NCI-H1436 (cell line): ENCODE results near the gene MYO1D.

Source experiments
- DNase-seq: peaks from one replicate; lab custom pipeline; 2025; lab: John Stamatoyannopoulos, UW

Gene MYO1D

GRCh38 chr17:32504166-32504990 is 372.5 kb downstream of the MYO1D start:
- DNase-seq: no peak

- DNase-seq: no peak
Measured at GRCh38 chr17:32503251-32504165, 373.4 kb downstream of the MYO1D start.

GRCh38 chr17:32502710-32503109 is 374.2 kb downstream of the MYO1D start:
- no peak for DNase-seq

- no peak for DNase-seq
Measured at GRCh38 chr17:32502013-32502412, 374.9 kb downstream of the MYO1D start.

GRCh38 chr17:32498391-32498790 is 378.5 kb downstream of the MYO1D start:
- no peak for DNase-seq

GRCh38 chr17:32497431-32498205 is 379.3 kb downstream of the MYO1D start:
- no peak for DNase-seq

GRCh38 chr17:32496395-32497073 is 380.4 kb downstream of the MYO1D start:
- DNase-seq: no peak

GRCh38 chr17:32495359-32496231 is 381.3 kb downstream of the MYO1D start:
- DNase-seq: no peak

- DNase-seq: no peak
Measured at GRCh38 chr17:32494621-32495358, 382.1 kb downstream of the MYO1D start.

- DNase-seq: no peak
Measured at GRCh38 chr17:32493976-32494513, 382.9 kb downstream of the MYO1D start.

GRCh38 chr17:32493571-32493970 is 383.4 kb downstream of the MYO1D start:
- no peak for DNase-seq

- no peak for DNase-seq
Measured at GRCh38 chr17:32492648-32493289, 384.2 kb downstream of the MYO1D start.

- no peak for DNase-seq
Measured at GRCh38 chr17:32492264-32492589, 384.7 kb downstream of the MYO1D start.

- no peak for DNase-seq
Measured at GRCh38 chr17:32491371-32492263, 385.3 kb downstream of the MYO1D start.

GRCh38 chr17:32490101-32490482 is 386.8 kb downstream of the MYO1D start:
- peak; percentile 36 for DNase-seq

- DNase-seq: no peak
Measured at GRCh38 chr17:32489320-32490100, 387.4 kb downstream of the MYO1D start.

GRCh38 chr17:32488604-32489180 is 388.2 kb downstream of the MYO1D start:
- DNase-seq: no peak
